Colonic mucosa (tissue), 4 donors: ENCODE results near the gene PAX3. TPM values are rescaled to one million over a fixed set of nuclear protein-coding genes. Genes with fewer than 3 reads are reported as not detected.

Source experiments
- DNase-seq: peaks from one replicate; pipeline ENCODE4 v3.0.0-alpha.2; 2020
- H3K27ac ChIP-seq: fragments of 200-600 bp; one replicate; pipeline ENCODE4 v1.8.0; 2021
- H3K27me3 ChIP-seq: fragments of 200-600 bp; one replicate; pipeline ENCODE4 v1.8.0; 2021
- H3K36me3 ChIP-seq: fragments of 200-600 bp; one replicate; pipeline ENCODE4 v1.8.0; 2021
- H3K4me1 ChIP-seq: fragments of 200-600 bp; one replicate; pipeline ENCODE4 v1.8.0; 2021; ENCODE audit warnings: mild to moderate bottlenecking
- H3K4me3 ChIP-seq: fragments of 200-600 bp; one replicate; pipeline ENCODE4 v1.8.0; 2021
- H3K9ac ChIP-seq, 2 donors: one replicate each; pipeline ENCODE4 v1.7.0; 2013; ENCODE audit warnings: control low read depth in 2 of 2, low read depth in 2 of 2, low read length in 2 of 2
- H3K9me3 ChIP-seq: fragments of 200-600 bp; one replicate; pipeline ENCODE4 v1.8.0; 2021
- intact Hi-C: fragments of 100-400 bp; cut with DNase I; formaldehyde crosslinking; loops from one replicate; pipeline ENCODE4 v1.14.1; 2022
- total RNA-seq, 2 donors: library from RNA; stranded (reverse); fragmentation: NEBNext Ultra II Directional in 1 of 2; extraction: Animal tissue kit (Norgen Biotek cat#: 25700) in 1 of 2; gene quantifications; one replicate each; pipeline ENCODE4 v1.2.1, GENCODE V29; 2021
- TF ChIP-seq, protein P1 (sequence below): fragments of 200-600 bp; IDR thresholded peaks from one replicate; pipeline ENCODE4 v1.8.0; 2022; ENCODE audit warnings: antibody characterized with exemption, mild to moderate bottlenecking
- donor health status: healthy.
- donor health status: DM: no; HTN: no; CAD: no.
- donor health status: DM: no; HTN: no; CAD: no.

PAX3 gene
- total RNA-seq, 2 donors from 2014 or later = 0.16 TPM; not detected in 1

- H3K27me3 ChIP-seq = no peaks in the 10 kb centered on the region
- intact Hi-C loops = no loop called here
- no peaks in the 10 kb centered on the region for H3K9me3 ChIP-seq
- no peaks in the 10 kb centered on the region for H3K36me3 ChIP-seq
- no peak for DNase-seq
- TF ChIP-seq, protein P1, sequence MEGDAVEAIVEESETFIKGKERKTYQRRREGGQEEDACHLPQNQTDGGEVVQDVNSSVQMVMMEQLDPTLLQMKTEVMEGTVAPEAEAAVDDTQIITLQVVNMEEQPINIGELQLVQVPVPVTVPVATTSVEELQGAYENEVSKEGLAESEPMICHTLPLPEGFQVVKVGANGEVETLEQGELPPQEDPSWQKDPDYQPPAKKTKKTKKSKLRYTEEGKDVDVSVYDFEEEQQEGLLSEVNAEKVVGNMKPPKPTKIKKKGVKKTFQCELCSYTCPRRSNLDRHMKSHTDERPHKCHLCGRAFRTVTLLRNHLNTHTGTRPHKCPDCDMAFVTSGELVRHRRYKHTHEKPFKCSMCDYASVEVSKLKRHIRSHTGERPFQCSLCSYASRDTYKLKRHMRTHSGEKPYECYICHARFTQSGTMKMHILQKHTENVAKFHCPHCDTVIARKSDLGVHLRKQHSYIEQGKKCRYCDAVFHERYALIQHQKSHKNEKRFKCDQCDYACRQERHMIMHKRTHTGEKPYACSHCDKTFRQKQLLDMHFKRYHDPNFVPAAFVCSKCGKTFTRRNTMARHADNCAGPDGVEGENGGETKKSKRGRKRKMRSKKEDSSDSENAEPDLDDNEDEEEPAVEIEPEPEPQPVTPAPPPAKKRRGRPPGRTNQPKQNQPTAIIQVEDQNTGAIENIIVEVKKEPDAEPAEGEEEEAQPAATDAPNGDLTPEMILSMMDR = no peak
- no peak overlapping the region for H3K4me3 ChIP-seq
- H3K4me1 ChIP-seq = no peaks in the 10 kb centered on the region
- H3K9ac ChIP-seq = no peak overlapping the region
- no peak overlapping the region for H3K27ac ChIP-seq
Measured at GRCh38 chr2:222205136-222205535, 93.7 kb downstream of the PAX3 start.

DNA sequence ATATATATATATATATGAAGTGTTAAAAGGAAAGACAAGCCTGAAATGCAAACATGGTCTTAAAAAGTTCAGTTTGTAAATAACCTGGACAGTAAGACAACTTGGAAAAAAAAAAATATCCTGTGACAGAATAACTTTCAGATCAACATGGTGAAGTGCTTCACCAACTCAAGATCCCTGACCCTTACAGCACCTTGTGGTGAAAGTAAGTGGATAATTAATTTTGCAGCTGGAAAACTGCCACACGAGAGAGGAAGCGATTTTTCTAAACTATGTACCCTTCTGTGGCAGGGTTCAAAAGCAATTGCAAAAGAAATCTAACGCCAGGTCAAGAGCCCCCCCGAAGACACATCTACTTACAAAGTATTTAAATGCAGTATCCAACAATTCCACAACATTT, 95.8 kb downstream of the PAX3 start:
- Histone ChIP-seq H3K27ac (no peak overlapping the region), H3K9ac (no peak overlapping the region), H3K27me3 (no peaks in the 10 kb centered on the region), H3K9me3 (no peaks in the 10 kb centered on the region), H3K36me3 (no peaks in the 10 kb centered on the region), H3K4me3 (no peak overlapping the region), H3K4me1 (no peaks in the 10 kb centered on the region)
- TF ChIP-seq, protein P1 = no peak
- no peak for DNase-seq
- intact Hi-C loops = no loop called here

DNA sequence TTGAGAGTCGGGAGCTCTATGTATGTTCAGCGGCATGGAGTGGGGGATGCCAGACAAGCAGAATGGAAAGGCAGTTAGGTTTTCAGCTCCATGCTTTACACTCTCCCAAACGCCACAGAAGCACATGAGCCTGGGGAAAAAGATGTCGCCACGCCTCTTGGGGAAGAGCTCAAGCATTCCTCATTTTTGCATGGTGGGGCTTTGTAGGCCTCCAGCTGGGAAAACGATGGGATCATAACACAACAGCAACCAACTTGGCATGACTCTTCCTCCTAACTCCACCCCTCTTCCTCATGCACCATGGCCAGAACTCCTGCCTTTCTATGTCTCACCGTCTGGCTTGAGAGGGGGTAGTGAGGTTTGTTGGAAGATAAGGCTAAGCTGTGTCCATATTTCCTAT, 102.6 kb downstream of the PAX3 start:
- TF ChIP-seq, protein P1 = no peak
- Histone ChIP-seq H3K9ac (no peak overlapping the region), H3K27ac (no peak overlapping the region), H3K27me3 (no peaks in the 10 kb centered on the region), H3K4me1 (no peaks in the 10 kb centered on the region), H3K4me3 (no peak overlapping the region), H3K9me3 (no peaks in the 10 kb centered on the region), H3K36me3 (no peaks in the 10 kb centered on the region)
- DNase-seq = no peak
- intact Hi-C loops = no loop called here

DNA sequence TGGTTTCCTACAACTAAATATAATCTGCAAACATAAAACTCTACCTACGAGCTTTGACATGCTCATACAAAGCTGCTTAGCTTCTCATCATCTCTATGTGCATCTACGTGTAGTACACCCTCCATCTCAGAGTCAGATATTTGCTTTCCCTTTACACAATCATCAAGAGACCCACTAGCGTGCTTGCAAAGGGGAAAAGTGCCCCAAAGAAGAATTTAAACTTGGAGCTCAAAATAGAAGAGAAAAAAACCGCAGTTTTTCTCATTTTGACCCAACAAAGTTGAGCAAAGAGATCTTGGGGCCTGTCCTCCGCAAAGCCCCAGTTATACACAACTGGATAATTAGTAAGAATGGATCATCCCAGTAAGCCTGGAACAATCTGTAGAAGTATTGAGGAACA, 104.1 kb downstream of the PAX3 start:
- Histone ChIP-seq H3K4me1 (no peaks in the 10 kb centered on the region), H3K27ac (no peak overlapping the region), H3K9me3 (no peaks in the 10 kb centered on the region), H3K27me3 (no peaks in the 10 kb centered on the region), H3K36me3 (no peaks in the 10 kb centered on the region), H3K4me3 (no peak overlapping the region), H3K9ac (no peak overlapping the region)
- DNase-seq = no peak
- TF ChIP-seq, protein P1 = no peak
- intact Hi-C loops = no loop called here

GRCh38 chr2:222193328-222193983, 105.3 kb downstream of the PAX3 start:
- Histone ChIP-seq H3K27ac (no peak overlapping the region), H3K4me3 (no peak overlapping the region), H3K4me1 (no peaks in the 10 kb centered on the region), H3K9ac (no peak overlapping the region), H3K27me3 (no peaks in the 10 kb centered on the region), H3K9me3 (no peaks in the 10 kb centered on the region), H3K36me3 (no peaks in the 10 kb centered on the region)
- no peak for DNase-seq
- TF ChIP-seq, protein P1 = no peak
- intact Hi-C loops = no loop called here
